ENCODE measurements around the gene UGGT1.

DNA sequence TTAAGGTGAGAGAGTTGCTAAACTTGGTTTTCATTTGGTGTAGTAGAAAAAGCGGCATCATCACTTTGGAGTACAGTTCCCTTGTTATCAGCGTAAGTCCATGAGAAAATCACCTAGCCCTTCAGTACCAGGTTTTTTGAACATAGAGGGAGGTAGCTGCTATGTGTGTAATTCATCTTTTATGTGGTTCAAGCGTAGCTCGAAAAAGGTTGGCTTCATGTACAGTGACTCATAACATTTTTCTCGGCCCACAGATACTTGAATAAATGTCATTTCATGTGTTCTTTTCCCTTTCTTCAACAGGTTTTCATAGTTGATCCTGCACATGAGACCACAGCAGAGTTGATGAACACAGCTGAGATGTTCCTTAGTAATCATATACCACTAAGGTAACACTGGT is 43.6 kb downstream of the UGGT1 start:
- TF ChIP-seq, protein P1, sequence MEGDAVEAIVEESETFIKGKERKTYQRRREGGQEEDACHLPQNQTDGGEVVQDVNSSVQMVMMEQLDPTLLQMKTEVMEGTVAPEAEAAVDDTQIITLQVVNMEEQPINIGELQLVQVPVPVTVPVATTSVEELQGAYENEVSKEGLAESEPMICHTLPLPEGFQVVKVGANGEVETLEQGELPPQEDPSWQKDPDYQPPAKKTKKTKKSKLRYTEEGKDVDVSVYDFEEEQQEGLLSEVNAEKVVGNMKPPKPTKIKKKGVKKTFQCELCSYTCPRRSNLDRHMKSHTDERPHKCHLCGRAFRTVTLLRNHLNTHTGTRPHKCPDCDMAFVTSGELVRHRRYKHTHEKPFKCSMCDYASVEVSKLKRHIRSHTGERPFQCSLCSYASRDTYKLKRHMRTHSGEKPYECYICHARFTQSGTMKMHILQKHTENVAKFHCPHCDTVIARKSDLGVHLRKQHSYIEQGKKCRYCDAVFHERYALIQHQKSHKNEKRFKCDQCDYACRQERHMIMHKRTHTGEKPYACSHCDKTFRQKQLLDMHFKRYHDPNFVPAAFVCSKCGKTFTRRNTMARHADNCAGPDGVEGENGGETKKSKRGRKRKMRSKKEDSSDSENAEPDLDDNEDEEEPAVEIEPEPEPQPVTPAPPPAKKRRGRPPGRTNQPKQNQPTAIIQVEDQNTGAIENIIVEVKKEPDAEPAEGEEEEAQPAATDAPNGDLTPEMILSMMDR (conservative IDR thresholded peaks at IDR 0.05; ENCODE audit: low read length): no peak
- no peak for TF ChIP-seq EZH2phosphoT487 (IDR thresholded peaks at IDR 0.05; ENCODE audit: borderline replicate concordance)
